Activated naive CD4-positive, alpha-beta T cell treated with anti-CD3 and anti-CD28 coated beads, Interleukin-2, amount 50 U/mL, for 16 hours (primary cell): ENCODE measurements around the gene THRAP3.

Experiments
- DNase-seq: peaks from one replicate; pipeline ENCODE4 v3.0.0-alpha.2; 2020

The THRAP3 gene

GRCh38 chr1:36301220-36301619, 77.0 kb downstream of the THRAP3 start:
- no peak for DNase-seq

- DNase-seq = no peak
These were observed 79.0 kb downstream of the THRAP3 start for GRCh38 chr1:36303244-36303643.

- no peak for DNase-seq
These were observed 79.6 kb downstream of the THRAP3 start for GRCh38 chr1:36303650-36304360.

GRCh38 chr1:36304521-36304920, 80.3 kb downstream of the THRAP3 start:
- DNase-seq = no peak

GRCh38 chr1:36304970-36305914, 81.0 kb downstream of the THRAP3 start:
- DNase-seq = peak; percentile 68

- DNase-seq = no peak
These were observed 81.6 kb downstream of the THRAP3 start for GRCh38 chr1:36305915-36306209.

GRCh38 chr1:36306210-36306901, 82.1 kb downstream of the THRAP3 start, which contains the start of gene SH3D21:
SH3D21 (plus strand) TSS chr1:36306368; CDS start chr1:36306421, 53 bp downstream.
- peak; percentile 52 for DNase-seq

- DNase-seq = peak; percentile 93
These were observed 82.7 kb downstream of the THRAP3 start for GRCh38 chr1:36306902-36307456.

- DNase-seq = no peak
These were observed 83.5 kb downstream of the THRAP3 start for GRCh38 chr1:36307601-36308330.

- no peak for DNase-seq
These were observed 85.2 kb downstream of the THRAP3 start for GRCh38 chr1:36309397-36309796.

GRCh38 chr1:36320291-36320761, 96.1 kb downstream of the THRAP3 start:
- no peak for DNase-seq

- DNase-seq = no peak
These were observed 96.5 kb downstream of the THRAP3 start for GRCh38 chr1:36320767-36321118.

- DNase-seq = peak; percentile 46
These were observed 97.1 kb downstream of the THRAP3 start for GRCh38 chr1:36321119-36321951.

GRCh38 chr1:36322041-36322785, 98.0 kb downstream of the THRAP3 start:
- DNase-seq = no peak

GRCh38 chr1:36322786-36323635, 98.8 kb downstream of the THRAP3 start:
- DNase-seq = no peak

GRCh38 chr1:36323636-36324352, 99.6 kb downstream of the THRAP3 start, which contains the start of gene EVA1B:
EVA1B (minus strand) TSS chr1:36323645; CDS start chr1:36323037, 608 bp downstream.
- DNase-seq = no peak

- DNase-seq = no peak
These were observed 100.1 kb downstream of the THRAP3 start for GRCh38 chr1:36324353-36324703.

- no peak for DNase-seq
These were observed 102.3 kb downstream of the THRAP3 start for GRCh38 chr1:36326499-36326898.
